ENCODE results near the gene DENND1B.
A peak's percentile ranks its signal among the peaks of the same experiment; 100 is the strongest.
"Not testable (repeated sequence)": the region's sequence is repeated elsewhere in the genome, so short reads cannot be mapped to it uniquely, and the experiment has no call there.

Gene DENND1B

GRCh38 chr1:197619008-197619640, 156.2 kb downstream of the DENND1B start:
- no peak for FAIRE-seq

GRCh38 chr1:197618061-197618460, 157.2 kb downstream of the DENND1B start:
- FAIRE-seq: no peak

GRCh38 chr1:197615693-197616011, 159.6 kb downstream of the DENND1B start:
- no peak for FAIRE-seq

- peak; percentile 79 for FAIRE-seq
These were observed 160.2 kb downstream of the DENND1B start for GRCh38 chr1:197614916-197615692.

GRCh38 chr1:197606168-197606845, 169.0 kb downstream of the DENND1B start:
- FAIRE-seq: no peak

GRCh38 chr1:197604302-197604701, 171.0 kb downstream of the DENND1B start:
- FAIRE-seq: no peak

- FAIRE-seq: no peak
These were observed 174.5 kb downstream of the DENND1B start for GRCh38 chr1:197600751-197601150.

GRCh38 chr1:197599789-197600188, 175.5 kb downstream of the DENND1B start:
- FAIRE-seq: no peak

GRCh38 chr1:197598935-197599334, 176.3 kb downstream of the DENND1B start:
- FAIRE-seq: peak; percentile 88

- FAIRE-seq: no peak
These were observed 179.9 kb downstream of the DENND1B start for GRCh38 chr1:197595304-197595904.

- FAIRE-seq: no peak
These were observed 184.6 kb downstream of the DENND1B start for GRCh38 chr1:197590687-197591086.

- FAIRE-seq: no peak
These were observed 189.5 kb downstream of the DENND1B start for GRCh38 chr1:197585809-197586208.

- FAIRE-seq: no peak
These were observed 197.7 kb downstream of the DENND1B start for GRCh38 chr1:197577580-197577979.

- FAIRE-seq: not testable (repeated sequence)
These were observed 199.7 kb downstream of the DENND1B start for GRCh38 chr1:197575531-197575930.

- no peak for FAIRE-seq
These were observed 203.1 kb downstream of the DENND1B start for GRCh38 chr1:197572169-197572568.

- no peak for FAIRE-seq
These were observed 207.8 kb downstream of the DENND1B start for GRCh38 chr1:197567442-197567841.

- no peak for FAIRE-seq
These were observed 214.2 kb downstream of the DENND1B start for GRCh38 chr1:197561041-197561440.

GRCh38 chr1:197559655-197560054, 215.6 kb downstream of the DENND1B start:
- no peak for FAIRE-seq

GRCh38 chr1:197559244-197559643, 216.0 kb downstream of the DENND1B start:
- FAIRE-seq: no peak

GRCh38 chr1:197557302-197557701, 218.0 kb downstream of the DENND1B start:
- FAIRE-seq: peak; percentile 81

- FAIRE-seq: no peak
These were observed 222.0 kb downstream of the DENND1B start for GRCh38 chr1:197553281-197553680.

GRCh38 chr1:197546989-197547388, 228.3 kb downstream of the DENND1B start:
- FAIRE-seq: no peak

- FAIRE-seq: no peak
These were observed 230.7 kb downstream of the DENND1B start for GRCh38 chr1:197544553-197544952.

GRCh38 chr1:197544130-197544529, 231.2 kb downstream of the DENND1B start:
- no peak for FAIRE-seq

Measured in islet of Langerhans (tissue), 1 donor.